K562 (cell line): ENCODE data around the gene APC2. TPM values are rescaled to one million over a fixed set of nuclear protein-coding genes. Genes with fewer than 3 reads are reported as not detected.

ENCODE experiments used
- ATAC-seq: fragments of 200-7000 bp; cut with Tn5 transposase; 3 replicates; pipeline ENCODE4 v1.9.1; 2020; ENCODE audit warnings: moderate library complexity
- BruUV-seq: library from RNA; stranded (reverse); fragments of 400-500 nt; replicated peaks from 2 replicates; lab custom pipeline; 2021; lab: Mats Ljungman, UMichigan
- CTCF ChIA-PET: fragments of 300-600 bp; formaldehyde crosslinking; extraction: SDS; loops from one replicate; lab custom pipeline; 2021; ENCODE audit warnings: low intra/inter-chr PET ratio; lab: Yijun Ruan, JAX
- POLR2A ChIA-PET: fragments of 300-600, 350-650 bp; sonication (Branson Sonifier 250); formaldehyde crosslinking; extraction: SDS; loops from one replicate; lab custom pipeline; 2021; ENCODE audit warnings: antibody characterized with exemption, inconsistent platforms; lab: Yijun Ruan, JAX
- DNase-seq, 4 experiments: peaks; one replicate each; pipeline versions ENCODE4 v3.0.0 to v3.0.0-alpha.2; 2011 to 2018; ENCODE audit warnings: low spot score in 3 of 4, mixed read lengths in 3 of 4; ENCODE audit errors: extremely low read depth in 1 of 4
- FAIRE-seq: peaks from 2 replicates; lab custom pipeline; 2011; peaks lifted over from hg19 to GRCh38; lab: Jason Lieb, UNC
- H2AFZ ChIP-seq: 2 replicates; pipeline ENCODE4 v1.6.0; 2011; ENCODE audit warnings: low read depth, low read length, control low read depth, inconsistent platforms
- H3K27ac ChIP-seq: fragments of 200-600 bp; 3 replicates; pipeline ENCODE4 v1.8.0; 2011; ENCODE audit warnings: low read depth, mild to moderate bottlenecking, control low read depth, inconsistent platforms, low read length, moderate library complexity, mixed read lengths; ENCODE audit errors: extremely low read depth
- H3K27me3 ChIP-seq, 2 experiments: fragments of 300-600 bp in 1 of 2; 2 replicates in 1 of 2; 3 replicates in 1 of 2; pipeline versions ENCODE4 v1.6.0 to v1.8.0; 2011; ENCODE audit warnings: inconsistent platforms in 2 of 2, low read length in 2 of 2, mild to moderate bottlenecking in 1 of 2, mixed read lengths in 1 of 2, moderate library complexity in 1 of 2; ENCODE audit not compliant: control insufficient read depth in 2 of 2, insufficient read depth in 2 of 2
- H3K36me3 ChIP-seq: fragments of 300-600 bp; 3 replicates; pipeline ENCODE4 v1.8.0; 2011; ENCODE audit warnings: mild to moderate bottlenecking, low read length, inconsistent platforms; ENCODE audit not compliant: control insufficient read depth, insufficient read depth
- H3K4me1 ChIP-seq, 2 experiments: fragments of 200-600 bp in 1 of 2; replicated peaks in 1 of 2; 2 replicates in 1 of 2; 3 replicates in 1 of 2; pipeline versions ENCODE4 v1.5.1 to v1.8.0; 2011; ENCODE audit warnings: inconsistent platforms in 2 of 2, low read length in 2 of 2, mild to moderate bottlenecking in 1 of 2, mixed read lengths in 1 of 2, moderate library complexity in 1 of 2; ENCODE audit not compliant: control insufficient read depth in 2 of 2, insufficient read depth in 2 of 2
- H3K4me2 ChIP-seq: 2 replicates; pipeline ENCODE4 v1.6.1; 2011; ENCODE audit warnings: low read length, control low read depth, inconsistent platforms, mixed read lengths; ENCODE audit not compliant: insufficient read depth
- H3K4me3 ChIP-seq: fragments of 200-600 bp; sonication (generic), shearing (Covaris generic); 2 replicates; pipeline ENCODE4 v1.5.1; 2016; ENCODE audit warnings: control low read depth, inconsistent platforms
- H3K79me2 ChIP-seq: fragments of 200-600 bp; 3 replicates; pipeline ENCODE4 v1.8.0; 2011; ENCODE audit warnings: low read length, inconsistent platforms; ENCODE audit not compliant: control insufficient read depth, insufficient read depth
- H3K9ac ChIP-seq, 2 experiments: 2 replicates each; pipeline versions ENCODE4 v1.6.0 to v1.6.1; 2011; ENCODE audit warnings: low read depth in 2 of 2, low read length in 2 of 2, control low read depth in 1 of 2, inconsistent platforms in 1 of 2, mild to moderate bottlenecking in 1 of 2, mixed read lengths in 1 of 2; ENCODE audit not compliant: insufficient read depth in 1 of 2
- H3K9me1 ChIP-seq: one replicate; pipeline ENCODE4 v1.6.0; 2011; ENCODE audit warnings: inconsistent platforms, mild to moderate bottlenecking, low read length, moderate library complexity; ENCODE audit not compliant: control insufficient read depth, insufficient read depth
- H3K9me3 ChIP-seq: replicated peaks from 2 replicates; pipeline ENCODE4 v1.5.1; 2011; ENCODE audit warnings: low read depth, low read length, inconsistent platforms; ENCODE audit not compliant: control insufficient read depth, insufficient read depth
- H4K20me1 ChIP-seq: replicated peaks from 2 replicates; pipeline ENCODE4 v1.6.1; 2011; ENCODE audit warnings: low read length, inconsistent platforms, mixed read lengths; ENCODE audit not compliant: control insufficient read depth, insufficient read depth
- CCAR2 ChIP-seq: fragments of 200-400 bp; formaldehyde crosslinking; IDR thresholded peaks from 2 replicates; pipeline ENCODE4 v1.6.1; 2017; ENCODE audit warnings: mild to moderate bottlenecking, low read depth, low read length
- ETV6 ChIP-seq, 3 experiments: fragments of 150-350 bp in 1 of 3; sonication (generic) in 1 of 3; formaldehyde crosslinking in 1 of 3; IDR thresholded peaks; 2 replicates each; pipeline versions ENCODE4 v1.6.1 to v1.8.0; 2014 to 2022; ENCODE audit warnings: borderline replicate concordance in 2 of 3, low read depth in 2 of 3, antibody characterized with exemption in 1 of 3, low read length in 1 of 3, mild to moderate bottlenecking in 1 of 3, missing genetic modification reagents in 1 of 3
- HNRNPK ChIP-seq: fragments of 200-400 bp; formaldehyde crosslinking; IDR thresholded peaks from one replicate; pipeline ENCODE4 v1.6.1; 2018; ENCODE audit warnings: mild to moderate bottlenecking, low read depth, low read length; ENCODE audit not compliant: poor library complexity, severe bottlenecking
- HNRNPL ChIP-seq: fragments of 200-400 bp; formaldehyde crosslinking; IDR thresholded peaks from 2 replicates; pipeline ENCODE4 v1.6.1; 2017; ENCODE audit warnings: low read depth, mild to moderate bottlenecking, low read length
- KDM2B ChIP-seq: fragments of 250-450 bp; sonication (Bioruptor Pico); IDR thresholded peaks from 2 replicates; pipeline ENCODE4 v1.8.0; 2021; ENCODE audit warnings: mild to moderate bottlenecking, moderate library complexity
- MAFK ChIP-seq: IDR thresholded peaks from 2 replicates; pipeline ENCODE4 v1.6.1; 2011; ENCODE audit warnings: low read length, improper control_type of control experiment
- MAZ ChIP-seq, 2 experiments: fragments of 450-650 bp in 1 of 2; sonication (generic) in 1 of 2; formaldehyde crosslinking; IDR thresholded peaks in 1 of 2; conservative IDR thresholded peaks in 1 of 2; 2 replicates each; pipeline versions ENCODE4 v1.4.0 to v1.5.0; 2020; ENCODE audit warnings: mild to moderate bottlenecking in 1 of 2, missing genetic modification reagents in 1 of 2
- NCOA2 ChIP-seq, 2 experiments: fragments of 450-650 bp; IDR thresholded peaks; 2 replicates each; pipeline ENCODE4 v1.6.1; 2018; ENCODE audit warnings: mild to moderate bottlenecking in 2 of 2, moderate library complexity in 1 of 2; ENCODE audit not compliant: partially characterized antibody in 2 of 2
- PBX2 ChIP-seq, 2 experiments: IDR thresholded peaks in 1 of 2; conservative IDR thresholded peaks in 1 of 2; 2 replicates each; pipeline ENCODE4 v1.6.1; 2016; ENCODE audit warnings: low read depth in 2 of 2, mild to moderate bottlenecking in 1 of 2, missing compliant biosample characterization in 1 of 2, missing genetic modification characterization in 1 of 2, moderate library complexity in 1 of 2
- SNIP1 ChIP-seq: fragments of 450-650 bp; IDR thresholded peaks from 2 replicates; pipeline ENCODE4 v1.7.1; 2017; ENCODE audit warnings: low read depth, mild to moderate bottlenecking
- ZFP91 ChIP-seq: sonication (generic); formaldehyde crosslinking; IDR thresholded peaks from 2 replicates; pipeline ENCODE4 v1.8.0; 2022; ENCODE audit warnings: mild to moderate bottlenecking, missing genetic modification reagents
- ZNF121 ChIP-seq: sonication (generic); formaldehyde crosslinking; conservative IDR thresholded peaks from 2 replicates; pipeline ENCODE4 v1.8.0; 2022; ENCODE audit warnings: missing genetic modification reagents
- ZNF134 ChIP-seq: fragments of 250-450 bp; sonication (Bioruptor Pico); conservative IDR thresholded peaks from 2 replicates; pipeline ENCODE4 v1.4.0; 2020
- ZNF274 ChIP-seq: IDR thresholded peaks from 2 replicates; pipeline ENCODE4 v1.6.1; 2011; ENCODE audit warnings: low read depth, mild to moderate bottlenecking, low read length, moderate library complexity, borderline replicate concordance
- ZNF354B ChIP-seq: fragments of 250-450 bp; sonication (Bioruptor Pico); IDR thresholded peaks from 2 replicates; pipeline ENCODE4 v1.4.0; 2020
- WGBS: fragments of 100-300 bp; shearing (Covaris generic); methylation state at CpG from one replicate; pipeline ENCODE4 v1.1.6; 2016; ENCODE audit warnings: low coverage, mixed read lengths; ENCODE audit not compliant: insufficient coverage; ENCODE audit errors: missing lambda C conversion rate; 5-methylcytosine and 5-hydroxymethylcytosine counted together
- in situ Hi-C: fragments of 300-500 bp; cut with MboI; formaldehyde crosslinking; loops from 4 replicates; pipeline ENCODE4 v1.15.0; 2018; ENCODE audit warnings: inconsistent platforms, mixed read lengths
- intact Hi-C: fragments of 100-400 bp; cut with micrococcal nuclease; formaldehyde crosslinking; loops from 2 replicates; pipeline ENCODE4 v1.14.2; 2022
- polyA plus RNA-seq, 8 experiments: library from polyadenylated mRNA; depleted of rRNA in 4 of 8; stranded (reverse) in 5 of 8; unstranded in 3 of 8; fragments of >200 nt; fragmentation: Nextera tagmentation in 2 of 8; fragmentation: Illumina TruSeq in 1 of 8; extraction: Ambion mirVana in 2 of 8; extraction: Trizol in 1 of 8; gene quantifications; 2 replicates each; pipeline versions ENCODE4 v1.2.1 to v1.2.3, GENCODE V29; 2011 to 2014; ENCODE audit warnings: inconsistent platforms in 1 of 8, missing spikeins in 1 of 8
- total RNA-seq, 7 experiments: library from RNA; depleted of rRNA in 6 of 7; stranded (reverse); fragments of >200 nt in 6 of 7; fragmentation: Illumina TruSeq in 2 of 7; extraction: Trizol in 2 of 7; gene quantifications; 2 replicates each; pipeline versions ENCODE4 v1.2.1 to v1.2.3, GENCODE V29; 2011 to 2021; ENCODE audit warnings: low replicate concordance in 1 of 7

APC2 gene
- total and polyA plus RNA-seq, 9 of the 15 experiments (the other 6 are each of a cell fraction or from before 2014, with no cell fraction given): 0.01 to 0.40 (median 0.05) TPM; not detected in 3

GRCh38 chr19:1447504-1447903 lies 2.4 kb upstream of the APC2 start (continued):
- TF ChIP-seq PBX2 (CRISPR knock-in tag; IDR thresholded peaks at IDR 0.05; ENCODE audit: low read depth) (no peak), PBX2 (tag; conservative IDR thresholded peaks at IDR 0.05; ENCODE audit: low read depth) (no peak), NCOA2 (IDR thresholded peaks at IDR 0.05; ENCODE audit: partially characterized antibody in 2 of 2) (no peak), MAZ (CRISPR knock-in tag; conservative IDR thresholded peaks at IDR 0.05 in 1 of 2, IDR thresholded peaks at IDR 0.05 in 1 of 2) (no peak), HNRNPK (no peak), MAFK (no peak), SNIP1 (no peak)

- H3K79me2 ChIP-seq: no peaks in the 10 kb centered on the region
- in situ Hi-C loops: no loop called here
- ChIA-PET CTCF (no interaction called here), POLR2A (interaction anchor here (0.6 to 1.5 kb wide), 3 partner anchors 8 to 417 kb away, joined by 3 to 5 read pairs (median 3); partner anchors contain the start of gene CIRBP)
- 50% methylated on average over 9 of the region's 9 CpGs for WGBS
- peaks cover 11 to 77% of the 10 kb centered on the region in 2 experiments for H3K4me1 ChIP-seq
- intact Hi-C loops: loop anchor here (10.0 kb wide), 1 partner anchor 173 kb away; the partner anchor contains the start of gene FAM174C
- no peak overlapping the region for H3K4me2 ChIP-seq
- peaks cover 17% of the 10 kb centered on the region; the same call in 1 of the 2 replicates for H4K20me1 ChIP-seq
- no peak overlapping the region for H3K9ac ChIP-seq
- FAIRE-seq (no peak), DNase-seq (no peak), ATAC-seq (no peak)
- H3K9me1 ChIP-seq: no peaks in the 10 kb centered on the region
- H3K27ac ChIP-seq: no peak overlapping the region
- no TSS peak for BruUV-seq
- H3K9me3 ChIP-seq: no peaks in the 10 kb centered on the region
- H3K36me3 ChIP-seq: no peaks in the 10 kb centered on the region
- peaks cover 0 to 12% of the 10 kb centered on the region in 2 experiments; a peak in 1 of 5 replicates for H3K27me3 ChIP-seq
- no peak overlapping the region for H3K4me3 ChIP-seq
- no peak overlapping the region for H2AFZ ChIP-seq
- TF ChIP-seq KDM2B (CRISPR knock-in tag) (no peak), ZNF274 (no peak), ZFP91 (CRISPR knock-in tag) (no peak), ZNF354B (CRISPR knock-in tag) (no peak), CCAR2 (no peak), ZNF134 (CRISPR knock-in tag) (no peak), HNRNPL (no peak), ETV6 (IDR thresholded peaks at IDR 0.05; ENCODE audit: borderline replicate concordance in 1 of 2, low read depth in 2 of 2, low read length in 1 of 2) (no peak), ETV6 (CRISPR knock-in tag; IDR thresholded peaks at IDR 0.05; ENCODE audit: borderline replicate concordance) (no peak), ZNF121 (CRISPR knock-in tag) (no peak)
Observed at GRCh38 chr19:1447944-1448343, 2.0 kb upstream of the APC2 start.
